NCI-H1436 (cell line): Measurements from ENCODE around the gene TUBA1A.
"Not testable (repeated sequence)": the region's sequence is repeated elsewhere in the genome, so short reads cannot be mapped to it uniquely, and the experiment has no call there.

Source experiments
- DNase-seq: peaks from one replicate; lab custom pipeline; 2025; lab: John Stamatoyannopoulos, UW

The TUBA1A gene

DNA sequence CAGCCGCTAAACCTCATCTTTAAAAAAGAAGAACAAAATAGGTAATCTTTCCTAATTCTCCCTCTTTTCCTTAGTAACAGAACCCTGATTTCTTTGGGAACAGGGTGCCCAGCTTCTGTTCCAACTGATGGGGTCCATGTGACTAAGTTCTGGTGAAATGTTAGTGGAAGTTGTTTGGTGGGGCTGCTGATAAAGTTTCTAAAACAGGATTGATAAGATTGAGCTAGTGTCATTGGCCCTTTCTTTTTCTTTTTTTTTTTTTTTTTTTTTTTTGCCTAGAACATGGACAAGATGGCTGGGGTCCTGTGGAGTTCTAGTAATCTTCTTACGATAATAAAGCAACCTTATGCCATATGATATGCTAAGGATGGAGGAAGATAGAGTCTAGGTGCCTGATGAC is 41.5 kb downstream of the TUBA1A start:
- no peak for DNase-seq

DNA sequence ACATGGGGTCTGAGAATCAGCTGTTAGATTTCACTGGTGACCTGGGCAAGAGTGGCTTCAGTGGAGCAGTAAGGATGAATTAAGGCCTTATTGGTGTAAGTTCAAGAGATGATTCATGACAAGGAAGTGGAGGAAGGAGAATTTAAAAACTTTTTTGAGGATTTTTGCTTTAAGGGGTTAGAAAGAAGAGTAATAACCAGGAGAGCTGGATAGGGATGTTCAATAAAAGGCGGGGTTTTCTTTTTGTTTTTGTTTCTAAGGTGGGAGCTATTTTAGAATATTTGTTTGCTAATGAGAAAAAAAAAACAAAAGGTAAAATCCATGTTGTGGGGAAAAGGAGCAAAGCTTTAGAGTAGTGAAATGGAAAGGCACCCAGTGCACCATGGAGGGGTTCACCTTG is 42.5 kb downstream of the TUBA1A start:
- no peak for DNase-seq

DNA sequence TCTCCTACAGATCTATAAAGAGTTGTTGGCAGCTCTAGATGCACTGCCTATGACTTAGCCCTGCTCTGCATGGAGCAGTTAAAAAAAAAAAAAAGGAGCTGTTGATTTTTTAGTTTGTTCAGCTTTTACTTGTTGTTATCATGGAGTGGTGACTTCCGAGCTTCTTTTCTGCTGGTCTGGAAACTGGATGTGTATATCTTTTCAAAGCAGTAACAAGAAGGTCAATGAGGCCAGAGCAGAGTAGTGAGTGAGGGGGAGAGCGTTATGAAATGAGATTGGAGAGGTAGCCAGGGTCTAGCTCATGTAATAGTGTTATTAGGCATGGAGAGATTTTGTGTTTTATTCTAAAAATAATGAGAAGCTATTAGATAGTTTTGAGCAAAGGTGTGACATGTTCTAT is 44.5 kb downstream of the TUBA1A start:
- DNase-seq: no peak

DNA sequence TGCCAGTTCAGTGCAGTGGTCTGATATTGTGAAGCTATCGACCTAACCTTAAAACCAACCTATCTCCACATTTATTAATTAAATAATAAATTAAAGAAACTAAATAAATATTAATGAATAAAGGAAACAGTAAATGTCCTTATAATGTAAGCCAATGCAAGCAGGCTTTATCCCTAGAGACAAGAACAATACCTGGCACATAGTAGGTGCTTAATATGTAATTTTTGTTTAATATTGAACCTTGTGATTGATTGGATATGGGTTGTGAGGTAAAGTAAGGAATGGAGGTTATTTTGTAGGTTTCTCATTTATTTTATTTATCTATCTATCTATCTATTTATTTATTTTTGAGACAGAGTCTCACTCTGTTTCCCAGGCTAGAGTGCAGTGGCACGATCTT is 49.9 kb downstream of the TUBA1A start:
- DNase-seq: no peak

DNA sequence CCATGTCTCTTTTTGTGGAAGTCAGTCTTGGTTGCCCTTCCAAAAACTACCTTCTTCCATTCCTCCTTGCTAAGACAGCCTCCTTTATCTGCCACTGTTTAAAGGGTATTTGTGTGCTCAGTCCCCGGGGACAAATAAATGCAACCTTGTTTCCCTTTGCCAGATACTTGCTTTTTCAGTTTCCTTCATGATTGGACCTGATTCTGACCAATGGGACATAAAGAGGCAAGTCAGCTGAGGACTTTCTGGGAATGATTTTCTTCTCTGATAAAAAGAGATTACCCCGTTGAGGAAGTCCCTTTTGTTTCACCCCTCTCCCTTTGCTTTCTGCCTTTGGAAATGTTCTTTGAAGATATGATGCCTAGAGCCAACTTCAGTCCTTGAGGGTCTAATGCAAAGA is 50.3 kb downstream of the TUBA1A start:
- peak; percentile 64 for DNase-seq

DNA sequence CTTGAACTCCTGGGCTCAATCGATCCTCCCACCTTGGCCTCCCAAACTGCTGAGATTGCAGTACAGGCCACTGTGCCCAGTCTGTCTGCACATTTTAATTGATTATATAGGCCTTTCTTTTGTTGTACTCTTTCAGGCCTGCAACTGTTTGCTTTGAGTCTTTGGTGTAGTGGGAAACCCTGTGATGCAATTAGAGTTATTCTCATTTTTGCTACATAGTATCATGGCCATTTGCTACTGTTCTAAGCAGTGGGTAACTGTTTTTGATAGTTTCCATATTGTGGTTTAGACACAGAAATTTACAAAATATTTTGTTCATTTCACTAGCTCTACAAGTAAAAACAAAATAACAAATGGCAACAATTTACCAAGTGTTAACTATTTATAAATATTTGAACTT is 51.4 kb downstream of the TUBA1A start:
- DNase-seq: no peak

DNA sequence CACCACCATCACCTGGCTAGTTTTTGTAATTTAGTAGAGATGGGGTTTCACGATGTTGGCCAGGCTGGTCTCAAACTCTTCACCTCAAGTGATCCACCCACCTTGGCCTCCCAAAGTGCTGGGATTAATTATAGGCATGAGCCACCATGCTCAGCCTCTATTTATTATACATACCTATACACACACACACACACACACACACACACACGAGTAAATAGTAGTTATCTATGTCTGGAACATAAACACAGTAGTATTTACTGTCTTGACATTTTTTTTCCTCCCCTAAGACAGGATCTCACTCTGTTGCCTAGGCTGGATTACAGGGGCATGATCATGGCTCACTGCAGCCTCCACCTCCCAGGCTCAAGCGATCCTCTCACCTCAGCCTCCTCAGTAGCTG is 51.9 kb downstream of the TUBA1A start:
- not testable (repeated sequence) for DNase-seq
